Endothelial cell of umbilical vein (primary cell): Measurements from ENCODE around the gene TOB1. TPM values are rescaled to one million over a fixed set of nuclear protein-coding genes. Genes with fewer than 3 reads are reported as not detected.

Source experiments
- BruUV-seq: library from RNA; stranded (reverse); fragments of 400-500 nt; replicated peaks from 2 replicates; lab custom pipeline; 2021; lab: Mats Ljungman, UMichigan
- CTCF ChIA-PET: fragments of 300-600, 350-600 bp; sonication (Branson Sonifier 250); formaldehyde crosslinking; loops from one replicate; lab custom pipeline; 2021; ENCODE audit warnings: antibody characterized with exemption, inconsistent platforms; lab: Charles Lee
- POLR2A ChIA-PET: fragments of 300-600, 350-600 bp; sonication (Branson Sonifier 250); formaldehyde crosslinking; loops from one replicate; lab custom pipeline; 2021; ENCODE audit warnings: antibody characterized with exemption, inconsistent platforms; lab: Charles Lee
- DNase-seq: peaks from one replicate; pipeline ENCODE4 v3.0.0-alpha.2; 2011; ENCODE audit warnings: low read depth, low spot score
- FAIRE-seq: peaks from 2 replicates; lab custom pipeline; 2011; peaks lifted over from hg19 to GRCh38; lab: Jason Lieb, UNC
- H2AFZ ChIP-seq: 2 replicates; pipeline ENCODE4 v1.6.0; 2012; ENCODE audit warnings: low read depth, low read length, control low read depth, inconsistent platforms
- H3K27ac ChIP-seq: 2 replicates; pipeline ENCODE4 v1.5.1; 2011; ENCODE audit warnings: low read depth, mild to moderate bottlenecking, control low read depth, low read length, moderate library complexity; ENCODE audit not compliant: insufficient read depth
- H3K27me3 ChIP-seq, 2 experiments: 2 replicates each; pipeline versions ENCODE4 v1.6.0 to v1.6.1; 2011; ENCODE audit warnings: low read length in 2 of 2, mixed read lengths in 1 of 2; ENCODE audit not compliant: control insufficient read depth in 2 of 2, insufficient read depth in 2 of 2
- H3K36me3 ChIP-seq, 2 experiments: 2 replicates in 1 of 2; 3 replicates in 1 of 2; pipeline ENCODE4 v1.5.1; 2011; ENCODE audit warnings: low read length in 2 of 2, mild to moderate bottlenecking in 1 of 2, moderate library complexity in 1 of 2; ENCODE audit not compliant: control insufficient read depth in 2 of 2, insufficient read depth in 2 of 2; ENCODE audit errors: extremely low read depth in 1 of 2
- H3K4me1 ChIP-seq: 3 replicates; pipeline ENCODE4 v1.5.1; 2011; ENCODE audit warnings: mild to moderate bottlenecking, low read length; ENCODE audit not compliant: control insufficient read depth, insufficient read depth; ENCODE audit errors: extremely low read depth
- H3K4me2 ChIP-seq: 2 replicates; pipeline ENCODE4 v1.6.1; 2011; ENCODE audit warnings: low read length, control low read depth, mixed read lengths; ENCODE audit not compliant: insufficient read depth
- H3K4me3 ChIP-seq, 3 experiments: fragments of 200-600 bp in 1 of 3; sonication (generic), shearing (Covaris generic) in 1 of 3; replicated peaks in 1 of 3; 2 replicates each; pipeline ENCODE4 v1.5.1; 2011 to 2016; ENCODE audit warnings: control low read depth in 3 of 3, low read length in 3 of 3, mild to moderate bottlenecking in 2 of 3, inconsistent platforms in 1 of 3, low read depth in 1 of 3, moderate library complexity in 1 of 3; ENCODE audit not compliant: insufficient read depth in 1 of 3
- H3K79me2 ChIP-seq: 2 replicates; pipeline ENCODE4 v1.6.0; 2012; ENCODE audit warnings: low read length, inconsistent platforms; ENCODE audit not compliant: control insufficient read depth, insufficient read depth
- H3K9ac ChIP-seq: replicated peaks from 2 replicates; pipeline ENCODE3; 2011; ENCODE audit warnings: low read length, control low read depth; ENCODE audit not compliant: insufficient read depth; ENCODE audit errors: extremely low read depth
- H3K9me1 ChIP-seq: replicated peaks from 3 replicates; pipeline ENCODE4 v1.6.0; 2011; ENCODE audit warnings: mild to moderate bottlenecking, low read length; ENCODE audit not compliant: control insufficient read depth, insufficient read depth; ENCODE audit errors: extremely low read depth
- H3K9me3 ChIP-seq: replicated peaks from 2 replicates; pipeline ENCODE4 v1.5.1; 2012; ENCODE audit warnings: low read length, inconsistent platforms; ENCODE audit not compliant: control insufficient read depth, insufficient read depth
- H4K20me1 ChIP-seq: replicated peaks from 2 replicates; pipeline ENCODE3; 2011; ENCODE audit warnings: mild to moderate bottlenecking, low read length; ENCODE audit not compliant: control insufficient read depth, insufficient read depth; ENCODE audit errors: extremely low read depth
- CTCF ChIP-seq, 2 donors: IDR thresholded peaks; 1 replicate in 1 of 2; 2 replicates in 1 of 2; pipeline ENCODE4 v1.5.1; 2011; ENCODE audit warnings: low read length in 2 of 2, mild to moderate bottlenecking in 2 of 2, moderate library complexity in 2 of 2, control low read depth in 1 of 2, inconsistent platforms in 1 of 2, low read depth in 1 of 2; ENCODE audit not compliant: insufficient read depth in 1 of 2; ENCODE audit errors: extremely low read depth in 1 of 2
- EZH2 ChIP-seq: IDR thresholded peaks from 2 replicates; pipeline ENCODE4 v1.6.1; 2012; ENCODE audit warnings: borderline replicate concordance, low read depth, mild to moderate bottlenecking, moderate library complexity, low read length, inconsistent platforms; ENCODE audit not compliant: severe bottlenecking
- FOS ChIP-seq: IDR thresholded peaks from 2 replicates; pipeline ENCODE4 v1.6.1; 2011; ENCODE audit warnings: mild to moderate bottlenecking, low read length, moderate library complexity, borderline replicate concordance; ENCODE audit not compliant: insufficient read depth
- GATA2 ChIP-seq: IDR thresholded peaks from 2 replicates; pipeline ENCODE4 v1.7.0; 2011; ENCODE audit warnings: low read depth, mild to moderate bottlenecking, moderate library complexity, mixed read lengths, low read length; ENCODE audit not compliant: insufficient read length, insufficient read depth
- JUN ChIP-seq: IDR thresholded peaks from 2 replicates; pipeline ENCODE4 v1.6.1; 2011; ENCODE audit warnings: borderline replicate concordance, low read depth; ENCODE audit not compliant: insufficient read length, insufficient read depth
- MAX ChIP-seq: IDR thresholded peaks from 2 replicates; pipeline ENCODE4 v1.6.1; 2011; ENCODE audit not compliant: insufficient read depth, insufficient read length
- MYC ChIP-seq: IDR thresholded peaks from one replicate; pipeline ENCODE4 v1.6.1; 2011; ENCODE audit warnings: mild to moderate bottlenecking, low read depth, low read length
- POLR2A ChIP-seq: IDR thresholded peaks from 2 replicates; pipeline ENCODE4 v1.6.1; 2012; ENCODE audit warnings: low read depth, mild to moderate bottlenecking, control low read depth, low read length
- POLR2AphosphoS5 ChIP-seq: IDR thresholded peaks from 2 replicates; pipeline ENCODE4 v1.6.1; 2012; ENCODE audit warnings: low read depth, mild to moderate bottlenecking, control low read depth, low read length, moderate library complexity; ENCODE audit not compliant: insufficient read depth
- dilution Hi-C: fragments of 300-500 bp; cut with MboI; formaldehyde crosslinking; loops from one replicate; pipeline ENCODE4 v1.15.0; 2019; ENCODE audit warnings: low sequenced_read_pairs; ENCODE audit not compliant: extremely low pct_ligation_motif_present
- intact Hi-C: fragments of 100-400 bp; cut with micrococcal nuclease; formaldehyde crosslinking; loops from one replicate; pipeline ENCODE4 v1.10.0; 2022
- polyA plus RNA-seq, 4 experiments: library from polyadenylated mRNA; depleted of rRNA in 3 of 4; stranded (reverse) in 3 of 4; unstranded in 1 of 4; fragments of >200 nt; gene quantifications; 2 replicates each; pipeline versions ENCODE4 v1.2.1 to v1.2.3, GENCODE V29; 2011 to 2012; ENCODE audit warnings: missing spikeins in 1 of 4
- total RNA-seq: library from RNA; stranded (reverse); gene quantifications from 2 replicates; pipeline ENCODE4 v1.2.3, GENCODE V29; 2021

TOB1 gene
- total and polyA plus RNA-seq, 2 donors (not counting 3 experiments of a cell fraction or from before 2014, with no cell fraction given), result 3.3 to 12.9 TPM

- no peaks in the 10 kb centered on the region for H3K79me2 ChIP-seq
- ChIA-PET CTCF (no interaction called here), POLR2A (no interaction called here)
- no peaks in the 10 kb centered on the region for H4K20me1 ChIP-seq
- dilution Hi-C loops, result no loop called here
- no peaks in the 10 kb centered on the region for H3K9me3 ChIP-seq
- no peak overlapping the region for H3K9ac ChIP-seq
- FAIRE-seq (no peak), DNase-seq (no peak)
- no peaks in the 10 kb centered on the region for H3K36me3 ChIP-seq
- H3K4me2 ChIP-seq, result no peak overlapping the region
- no peak overlapping the region for H2AFZ ChIP-seq
- H3K27me3 ChIP-seq, result peaks cover 3% of the 10 kb centered on the region in 2 experiments
- H3K4me1 ChIP-seq, result no peaks in the 10 kb centered on the region
- no peak overlapping the region for H3K27ac ChIP-seq
- H3K4me3 ChIP-seq, result no peak overlapping the region
- intact Hi-C loops, result no loop called here
- TF ChIP-seq MYC (no peak), MAX (no peak), GATA2 (no peak), CTCF (IDR thresholded peaks at IDR 0.05; ENCODE audit: extremely low read depth in 1 of 2, insufficient read depth in 1 of 2, low read depth in 1 of 2, low read length in 2 of 2) (no peak), JUN (no peak), EZH2 (no peak), POLR2AphosphoS5 (no peak), FOS (no peak), POLR2A (no peak)
- no peaks in the 10 kb centered on the region for H3K9me1 ChIP-seq
- BruUV-seq, result no TSS peak
These were observed 47.0 kb upstream of the TOB1 start for GRCh38 chr17:50913120-50913519.
